Islet precursor cell (in vitro differentiated cells): ENCODE data around the gene KHDC4.
A peak's percentile ranks its signal among the peaks of the same experiment; 100 is the strongest.

Source experiments
- DNase-seq: peaks from one replicate; pipeline ENCODE4 v3.0.0-alpha.2; 2018

Gene KHDC4

DNA sequence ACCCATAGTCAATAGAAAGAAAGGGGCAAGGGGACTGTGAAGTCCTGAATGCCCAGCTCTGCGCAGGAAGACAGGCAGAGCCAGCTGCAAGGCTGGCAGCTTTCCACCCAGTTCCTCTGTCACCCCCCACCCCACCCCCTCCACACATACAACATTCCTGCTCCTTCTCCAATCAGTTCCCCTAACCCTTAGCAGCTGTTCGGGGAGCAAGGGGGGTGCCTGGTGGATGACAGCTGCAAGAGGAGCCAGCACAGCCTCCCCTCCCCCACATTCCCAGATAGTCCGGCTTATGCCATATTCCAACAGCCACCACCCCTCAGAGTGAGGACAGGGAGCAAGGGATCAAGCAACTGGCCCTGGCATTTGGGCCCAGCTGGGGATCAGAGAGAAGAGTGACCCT lies 34.5 kb upstream of the KHDC4 start:
- peak; percentile 47 for DNase-seq

- no peak for DNase-seq
Measured at GRCh38 chr1:155968051-155968400, 33.8 kb upstream of the KHDC4 start.

GRCh38 chr1:155967341-155968050 lies 33.3 kb upstream of the KHDC4 start:
- no peak for DNase-seq

DNA sequence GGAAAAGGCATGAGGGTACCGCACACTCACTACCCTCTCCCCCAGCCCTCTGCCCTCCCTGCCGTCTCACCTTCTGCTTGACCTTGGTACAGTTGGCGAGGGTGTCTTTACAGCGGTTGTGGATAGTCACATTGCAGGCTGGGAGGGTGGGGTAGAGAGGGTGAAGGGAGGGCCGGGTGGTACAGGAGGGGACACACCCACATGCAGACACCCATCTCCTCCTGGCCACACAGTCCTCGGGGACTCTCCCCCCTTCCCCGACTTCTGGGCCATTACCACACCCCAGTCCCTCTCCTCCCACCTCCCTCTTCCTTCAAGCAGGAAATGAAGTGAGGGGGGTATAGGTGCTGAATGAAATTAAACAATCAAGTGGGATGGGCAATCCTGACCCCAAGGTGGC lies 32.5 kb upstream of the KHDC4 start:
- no peak for DNase-seq

- no peak for DNase-seq
Measured at GRCh38 chr1:155966135-155966534, 31.9 kb upstream of the KHDC4 start.

DNA sequence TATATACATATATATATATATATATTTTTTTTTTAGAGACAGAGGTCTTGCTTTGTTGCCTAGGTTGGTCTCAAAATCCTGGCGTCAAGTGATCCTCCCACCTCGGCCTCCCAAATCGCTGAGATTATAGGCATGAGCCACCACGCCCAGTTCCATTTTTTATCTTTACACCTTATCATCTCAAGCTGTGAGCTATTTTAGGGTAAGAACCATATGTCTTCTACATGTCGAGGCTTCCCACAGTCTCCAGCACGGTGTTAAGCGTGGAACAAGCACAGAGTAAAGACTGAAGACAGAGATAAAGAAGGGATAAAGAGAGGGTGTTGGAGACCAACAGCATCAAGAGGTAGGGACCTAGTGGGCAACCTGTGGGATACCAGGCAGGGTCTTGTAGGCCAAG lies 30.0 kb upstream of the KHDC4 start:
- DNase-seq = no peak

GRCh38 chr1:155962599-155963211 lies 28.5 kb upstream of the KHDC4 start:
- no peak for DNase-seq

- peak; percentile 88 for DNase-seq
Measured at GRCh38 chr1:155961937-155962336, 27.7 kb upstream of the KHDC4 start.

DNA sequence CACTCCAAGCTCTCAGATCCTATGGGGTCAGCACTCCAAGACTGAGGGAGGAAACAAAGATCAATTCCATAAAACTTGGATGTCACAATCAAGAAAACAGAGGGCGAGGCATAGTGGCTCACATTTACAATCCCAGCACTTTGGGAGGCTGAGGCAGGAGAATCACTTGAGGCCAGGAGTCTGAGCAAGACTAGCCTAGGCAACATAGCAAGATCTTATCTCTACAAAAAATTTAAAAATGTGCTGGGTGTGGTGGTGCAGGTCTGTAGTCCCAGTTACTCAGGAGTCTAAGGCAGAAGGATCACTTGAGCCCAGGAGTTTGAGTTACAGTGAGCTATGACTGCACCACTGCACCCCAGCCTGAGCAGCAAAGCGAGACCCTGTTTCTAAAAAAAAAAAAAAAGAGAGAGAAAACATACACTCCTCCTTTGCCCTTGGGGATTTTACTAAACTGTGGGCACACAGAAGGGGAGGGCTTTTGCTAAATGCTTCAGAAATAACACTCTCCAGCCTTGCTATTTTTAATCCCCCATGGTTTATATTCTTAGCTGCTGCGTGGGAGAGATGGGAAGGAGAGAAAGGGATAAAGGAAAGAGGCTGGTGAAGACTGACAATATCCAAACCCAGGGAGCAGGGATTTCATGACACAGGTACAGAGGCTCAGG lies 26.0 kb upstream of the KHDC4 start:
- DNase-seq = no peak

DNA sequence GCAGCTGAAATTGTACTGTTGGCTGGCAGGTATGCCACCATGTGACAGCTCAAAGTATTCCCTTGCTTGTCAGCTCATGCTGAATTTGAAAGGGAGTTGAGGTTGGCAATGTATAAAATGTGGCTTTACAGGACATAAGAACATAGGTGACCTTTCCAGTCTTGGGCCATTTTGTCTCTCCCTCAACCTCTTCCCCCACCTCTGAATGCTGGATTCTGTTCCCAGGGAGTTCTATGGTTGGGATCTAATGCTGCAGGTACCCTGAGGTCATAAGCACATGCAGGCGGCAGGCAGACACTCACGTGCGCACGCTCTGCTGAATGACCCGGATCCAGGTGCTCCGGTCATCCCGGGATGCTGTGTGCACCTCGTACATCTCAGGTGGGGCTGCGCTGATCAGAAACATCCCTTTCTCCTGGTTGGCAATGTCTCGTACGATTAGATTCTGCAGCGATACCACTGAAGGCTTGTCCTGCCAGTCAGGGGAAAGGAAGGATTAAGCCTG lies 23.2 kb upstream of the KHDC4 start:
- DNase-seq = no peak

DNA sequence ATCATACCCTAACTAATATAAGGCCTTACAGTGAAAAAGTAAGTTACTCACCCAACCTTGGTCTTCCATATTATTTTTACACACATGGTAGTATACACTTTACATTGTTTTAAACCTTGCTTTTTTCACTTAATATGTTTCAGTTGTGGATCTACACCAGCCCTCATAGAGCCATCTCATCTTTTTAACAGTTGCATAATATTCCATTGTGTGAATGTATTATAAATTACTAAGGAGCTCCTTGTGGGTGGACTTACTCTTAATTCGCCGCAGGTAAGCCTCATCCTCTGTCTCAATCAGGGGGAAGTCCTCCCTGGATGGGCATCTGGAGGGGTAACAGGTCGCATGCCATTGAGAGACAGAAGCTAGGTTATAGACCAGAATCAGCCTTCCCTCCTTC lies 20.4 kb upstream of the KHDC4 start:
- no peak for DNase-seq

- DNase-seq = no peak
Measured at GRCh38 chr1:155952505-155952890, 18.3 kb upstream of the KHDC4 start.

GRCh38 chr1:155951753-155952504 lies 17.7 kb upstream of the KHDC4 start:
- DNase-seq = no peak

DNA sequence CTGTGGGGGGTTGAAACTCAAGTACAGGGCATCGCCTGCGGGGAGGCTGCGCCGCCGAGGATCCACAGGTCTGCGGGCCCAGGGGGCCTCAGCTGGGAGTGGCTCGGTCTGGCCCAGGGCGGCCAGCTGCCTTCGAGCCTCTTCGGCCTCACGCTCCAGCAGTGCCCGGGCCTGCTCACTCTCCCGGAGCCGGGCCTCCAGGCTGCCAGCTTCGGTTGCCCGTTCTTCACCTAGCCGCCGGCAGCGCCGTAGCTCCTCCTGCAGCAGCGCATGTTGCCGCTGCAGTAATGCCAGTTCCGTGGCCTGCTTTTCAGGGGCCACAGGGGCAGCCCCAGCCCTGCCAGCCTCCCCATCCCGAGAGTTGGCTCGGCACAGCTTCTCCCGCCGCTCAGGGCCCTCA lies 16.6 kb upstream of the KHDC4 start:
- no peak for DNase-seq

DNA sequence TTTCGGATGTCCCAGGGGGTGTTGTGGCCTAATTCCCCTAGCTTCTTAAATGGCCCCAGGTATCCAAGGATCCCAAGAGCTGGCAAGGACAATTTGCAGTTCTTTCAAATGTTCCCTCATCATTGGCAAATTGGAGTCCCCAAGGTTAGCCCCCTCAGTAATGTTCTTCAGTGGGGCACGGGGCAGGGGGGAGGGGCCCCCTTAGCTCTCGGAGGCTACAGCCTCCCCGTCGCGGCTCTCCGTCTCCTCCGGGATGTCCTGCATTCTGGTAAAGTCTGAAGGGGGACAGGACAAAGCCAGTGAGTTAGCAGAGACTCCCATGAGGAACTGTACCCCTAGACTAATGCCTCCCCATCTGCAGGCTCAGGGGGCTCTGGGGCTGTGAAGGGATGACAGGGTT lies 13.5 kb upstream of the KHDC4 start:
- no peak for DNase-seq

DNA sequence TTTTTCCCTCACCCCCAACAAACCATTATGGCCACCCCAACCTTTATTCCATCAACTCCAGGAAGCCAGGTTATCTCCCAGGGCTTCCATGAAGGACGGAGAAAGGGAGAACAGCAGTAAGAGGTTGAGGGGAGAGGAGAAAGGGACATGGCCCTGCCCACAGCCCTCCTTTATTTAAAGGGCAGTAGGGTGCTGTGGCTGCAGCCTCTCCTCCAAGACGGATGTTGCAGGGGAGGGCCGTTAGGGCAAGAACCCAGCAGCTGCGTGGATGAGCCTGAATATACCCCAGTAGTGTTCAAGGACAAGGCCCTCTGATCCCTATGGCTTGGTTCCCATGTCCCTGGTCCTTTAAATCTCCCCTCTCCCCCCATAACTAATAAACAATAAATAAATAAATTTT lies 13.1 kb upstream of the KHDC4 start:
- DNase-seq = no peak

GRCh38 chr1:155946633-155947219 lies 12.5 kb upstream of the KHDC4 start:
- no peak for DNase-seq

DNA sequence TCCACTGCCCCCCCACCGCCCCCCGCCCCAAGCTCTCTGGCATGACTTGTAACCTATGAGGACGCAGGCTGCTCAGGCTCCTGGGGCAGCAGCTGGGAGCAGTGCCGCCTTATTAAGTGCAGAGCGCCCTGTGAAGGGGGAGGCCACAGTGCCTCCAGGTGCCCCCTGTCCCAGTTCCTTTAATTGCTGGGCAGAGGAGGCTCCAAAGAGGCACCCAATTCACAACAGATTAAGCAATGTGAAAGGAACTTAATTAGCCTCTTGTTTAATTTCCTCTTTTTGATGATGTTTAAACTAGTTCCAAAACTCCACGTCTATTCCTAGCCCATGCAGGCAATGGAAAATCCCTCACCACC lies 10.2 kb upstream of the KHDC4 start:
- no peak for DNase-seq

DNA sequence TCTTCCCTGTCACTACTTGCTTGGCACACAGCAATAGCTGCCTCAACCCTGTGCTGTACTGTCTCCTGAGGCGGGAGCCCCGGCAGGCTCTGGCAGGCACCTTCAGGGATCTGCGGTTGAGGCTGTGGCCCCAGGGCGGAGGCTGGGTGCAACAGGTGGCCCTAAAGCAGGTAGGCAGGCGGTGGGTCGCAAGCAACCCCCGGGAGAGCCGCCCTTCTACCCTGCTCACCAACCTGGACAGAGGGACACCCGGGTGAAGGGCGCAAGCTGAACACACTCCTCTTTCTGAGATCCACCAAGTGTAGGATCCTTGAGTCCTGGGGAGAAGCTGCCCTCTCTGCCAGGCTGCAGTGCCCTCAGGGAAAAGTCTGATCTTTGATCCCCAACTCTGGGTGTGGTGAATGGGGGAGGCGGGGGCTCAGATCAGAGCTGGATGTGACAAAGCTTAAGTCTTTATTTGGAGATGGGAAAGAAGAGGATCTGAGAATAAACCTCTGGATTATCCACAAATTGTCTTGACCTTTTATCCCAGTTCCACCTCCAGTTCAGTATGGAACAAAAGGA lies 8.4 kb upstream of the KHDC4 start:
- DNase-seq = no peak

- DNase-seq = peak; percentile 46
Measured at GRCh38 chr1:155941845-155942531, 7.8 kb upstream of the KHDC4 start.

- DNase-seq = peak; percentile 64
Measured at GRCh38 chr1:155940993-155941844, 7.0 kb upstream of the KHDC4 start, which contains the start of gene RXFP4. Gene RXFP4 (plus strand): TSS chr1:155941638. CDS start chr1:155941710, 72 bp downstream.
